GM23248 (cell line): ENCODE data around the gene UBE2QL1. TPM values are rescaled to one million over a fixed set of nuclear protein-coding genes. Genes with fewer than 3 reads are reported as not detected.

Experiments
- DNase-seq: peaks from one replicate; pipeline ENCODE4 v3.0.0-alpha.2; 2015
- H2AFZ ChIP-seq: fragments of 200-600 bp; sonication (generic); 2 replicates; pipeline ENCODE4 v1.6.1; 2016; ENCODE audit warnings: antibody characterized with exemption
- H3F3A ChIP-seq: fragments of 200-600 bp; sonication (generic); 2 replicates; pipeline ENCODE4 v1.6.1; 2016; ENCODE audit warnings: mild to moderate bottlenecking, antibody characterized with exemption, mixed run types; ENCODE audit not compliant: insufficient read depth
- H3K27ac ChIP-seq: fragments of 200-600 bp; sonication (generic); 2 replicates; pipeline ENCODE4 v1.5.1; 2016; ENCODE audit warnings: mild to moderate bottlenecking
- H3K27me3 ChIP-seq: fragments of 200-600 bp; sonication (generic); replicated peaks from 2 replicates; pipeline ENCODE4 v1.6.1; 2016; ENCODE audit warnings: mild to moderate bottlenecking; ENCODE audit not compliant: insufficient read depth
- H3K36me3 ChIP-seq: fragments of 200-600 bp; sonication (generic); 2 replicates; pipeline ENCODE4 v1.6.1; 2016; ENCODE audit warnings: low read depth, mild to moderate bottlenecking
- H3K4me1 ChIP-seq: fragments of 200-600 bp; sonication (generic); 2 replicates; pipeline ENCODE4 v1.6.1; 2016; ENCODE audit warnings: mild to moderate bottlenecking; ENCODE audit not compliant: insufficient read depth
- H3K4me2 ChIP-seq: fragments of 200-600 bp; sonication (generic); one replicate; pipeline ENCODE4 v1.6.1; 2016; ENCODE audit warnings: mild to moderate bottlenecking; ENCODE audit not compliant: unreplicated experiment
- H3K4me3 ChIP-seq: fragments of 200-600 bp; sonication (generic); 2 replicates; pipeline ENCODE4 v1.5.1; 2016; ENCODE audit warnings: mild to moderate bottlenecking
- H3K79me2 ChIP-seq: fragments of 200-600 bp; sonication (generic); 2 replicates; pipeline ENCODE4 v1.6.1; 2016; ENCODE audit warnings: mild to moderate bottlenecking; ENCODE audit not compliant: insufficient read depth
- H3K9ac ChIP-seq: fragments of 200-600 bp; sonication (generic); 2 replicates; pipeline ENCODE4 v1.6.1; 2016; ENCODE audit warnings: mild to moderate bottlenecking
- H3K9me2 ChIP-seq: fragments of 200-600 bp; sonication (generic); 2 replicates; pipeline ENCODE4 v1.6.1; 2016; ENCODE audit warnings: mixed run types, mild to moderate bottlenecking, moderate library complexity; ENCODE audit not compliant: insufficient read depth
- H3K9me3 ChIP-seq: fragments of 200-600 bp; sonication (generic); one replicate; pipeline ENCODE4 v1.6.1; 2017; ENCODE audit warnings: low read depth
- H4K20me1 ChIP-seq: fragments of 200-600 bp; sonication (generic); 2 replicates; pipeline ENCODE4 v1.6.0; 2016; ENCODE audit not compliant: insufficient read depth
- EZH2 ChIP-seq: fragments of 200-600 bp; sonication (generic); IDR thresholded peaks from 2 replicates; pipeline ENCODE4 v1.6.1; 2018; ENCODE audit warnings: antibody characterized with exemption, mild to moderate bottlenecking; ENCODE audit not compliant: insufficient read depth, poor library complexity, severe bottlenecking
- EZH2phosphoT487 ChIP-seq: fragments of 200-600 bp; sonication (generic); IDR thresholded peaks from 2 replicates; pipeline ENCODE4 v1.6.1; 2018; ENCODE audit warnings: antibody characterized with exemption, moderate library complexity, mild to moderate bottlenecking, low read depth; ENCODE audit not compliant: insufficient read depth
- WGBS, 2 experiments: methylation state at CpG; one replicate each; pipeline ENCODE4 v1.1.6; 2015 to 2017; ENCODE audit warnings: low lambda C conversion rate in 2 of 2, low coverage in 1 of 2; ENCODE audit errors: missing lambda C conversion rate in 2 of 2; 5-methylcytosine and 5-hydroxymethylcytosine counted together
- in situ Hi-C: fragments of 300-500 bp; cut with MboI; formaldehyde crosslinking; loops from 2 replicates; pipeline ENCODE4 v1.15.0; 2020
- polyA plus RNA-seq: library from polyadenylated mRNA; unstranded; fragments of >200 nt; fragmentation: Nextera tagmentation; extraction: Ambion mirVana; gene quantifications from 2 replicates; pipeline ENCODE4 v1.2.1, GENCODE V29; 2016
- total RNA-seq: library from RNA; depleted of rRNA; stranded (reverse); fragments of >200 nt; shearing (Covaris generic); gene quantifications from 2 replicates; pipeline ENCODE4 v1.2.3, GENCODE V29; 2014

The UBE2QL1 gene
- total and polyA plus RNA-seq, 2 experiments from 2014 or later = not detected

- DNase-seq = no peak
- Histone ChIP-seq H3K9me2 (no peaks in the 10 kb centered on the region; the same call in 1 of the 2 replicates), H3K27me3 (no peaks in the 10 kb centered on the region), H4K20me1 (no peaks in the 10 kb centered on the region), H3K9me3 (no peaks in the 10 kb centered on the region), H3K79me2 (no peaks in the 10 kb centered on the region), H3K36me3 (no peaks in the 10 kb centered on the region), H3K9ac (no peak overlapping the region), H2AFZ (no peak overlapping the region), H3K4me2 (no peak overlapping the region), H3F3A (no peaks in the 10 kb centered on the region), H3K4me3 (no peak overlapping the region), H3K27ac (no peak overlapping the region), H3K4me1 (no peaks in the 10 kb centered on the region)
- in situ Hi-C loops = no loop called here
- 24% methylated on average over 4 of the region's 4 CpGs for WGBS, 2 experiments
- TF ChIP-seq EZH2phosphoT487 (no peak), EZH2 (no peak)
Measured at GRCh38 chr5:6502421-6502820, 53.8 kb downstream of the UBE2QL1 start.

- Histone ChIP-seq H3K4me1 (no peaks in the 10 kb centered on the region), H3K27me3 (no peaks in the 10 kb centered on the region), H3K4me3 (no peak overlapping the region), H3K9me2 (no peaks in the 10 kb centered on the region; the same call in 1 of the 2 replicates), H3K79me2 (no peaks in the 10 kb centered on the region), H3K36me3 (no peaks in the 10 kb centered on the region), H3F3A (no peaks in the 10 kb centered on the region), H4K20me1 (no peaks in the 10 kb centered on the region), H3K27ac (no peak overlapping the region), H3K9me3 (no peaks in the 10 kb centered on the region), H3K9ac (no peak overlapping the region), H3K4me2 (no peak overlapping the region), H2AFZ (no peak overlapping the region)
- in situ Hi-C loops = no loop called here
- TF ChIP-seq EZH2 = no peak
- no peak for TF ChIP-seq EZH2phosphoT487
- DNase-seq = no peak
- 3 to 9% methylated on average over 4 of the region's 4 CpGs for WGBS, 2 experiments
Measured at GRCh38 chr5:6503342-6503741, 54.7 kb downstream of the UBE2QL1 start.

GRCh38 chr5:6504677-6505415 is 56.2 kb downstream of the UBE2QL1 start:
- no peak for DNase-seq
- no peak overlapping the region for H3K9ac ChIP-seq
- H3K9me3 ChIP-seq = no peaks in the 10 kb centered on the region
- H3K4me2 ChIP-seq = no peak overlapping the region
- TF ChIP-seq EZH2 (no peak), EZH2phosphoT487 (no peak)
- no peaks in the 10 kb centered on the region for H3K36me3 ChIP-seq
- no peaks in the 10 kb centered on the region for H4K20me1 ChIP-seq
- in situ Hi-C loops = no loop called here
- H2AFZ ChIP-seq = no peak overlapping the region
- H3K4me1 ChIP-seq = no peaks in the 10 kb centered on the region
- no peaks in the 10 kb centered on the region for H3F3A ChIP-seq
- no peak overlapping the region for H3K27ac ChIP-seq
- H3K4me3 ChIP-seq = no peak overlapping the region
- H3K79me2 ChIP-seq = no peaks in the 10 kb centered on the region
- 25 to 26% methylated on average over 8 of the region's 8 CpGs for WGBS, 2 experiments
- H3K27me3 ChIP-seq = no peaks in the 10 kb centered on the region
- no peaks in the 10 kb centered on the region for H3K9me2 ChIP-seq

GRCh38 chr5:6505416-6505755 is 56.7 kb downstream of the UBE2QL1 start:
- no peak overlapping the region for H3K9ac ChIP-seq
- no peak overlapping the region for H3K4me3 ChIP-seq
- no peak overlapping the region for H3K27ac ChIP-seq
- no peaks in the 10 kb centered on the region for H3F3A ChIP-seq
- 25 to 33% methylated on average over 3 of the region's 3 CpGs for WGBS, 2 experiments
- H2AFZ ChIP-seq = no peak overlapping the region
- in situ Hi-C loops = no loop called here
- no peak overlapping the region for H3K4me2 ChIP-seq
- H3K36me3 ChIP-seq = no peaks in the 10 kb centered on the region
- H3K9me2 ChIP-seq = no peaks in the 10 kb centered on the region
- H3K27me3 ChIP-seq = no peaks in the 10 kb centered on the region
- DNase-seq = no peak
- H3K79me2 ChIP-seq = no peaks in the 10 kb centered on the region
- no peaks in the 10 kb centered on the region for H3K9me3 ChIP-seq
- no peaks in the 10 kb centered on the region for H4K20me1 ChIP-seq
- no peaks in the 10 kb centered on the region for H3K4me1 ChIP-seq
- no peak for TF ChIP-seq EZH2
- TF ChIP-seq EZH2phosphoT487 = no peak
